HG03095 (cell line): ENCODE data around the gene HTD2.
"Not testable (repeated sequence)": the region's sequence is repeated elsewhere in the genome, so short reads cannot be mapped to it uniquely, and the experiment has no call there.

ENCODE experiments used
- ATAC-seq: cut with Tn5 transposase; IDR thresholded peaks from one replicate; pipeline ENCODE4 v1.9.1; 2021; ENCODE audit warnings: moderate library complexity; ENCODE audit not compliant: unreplicated experiment

The HTD2 gene

DNA sequence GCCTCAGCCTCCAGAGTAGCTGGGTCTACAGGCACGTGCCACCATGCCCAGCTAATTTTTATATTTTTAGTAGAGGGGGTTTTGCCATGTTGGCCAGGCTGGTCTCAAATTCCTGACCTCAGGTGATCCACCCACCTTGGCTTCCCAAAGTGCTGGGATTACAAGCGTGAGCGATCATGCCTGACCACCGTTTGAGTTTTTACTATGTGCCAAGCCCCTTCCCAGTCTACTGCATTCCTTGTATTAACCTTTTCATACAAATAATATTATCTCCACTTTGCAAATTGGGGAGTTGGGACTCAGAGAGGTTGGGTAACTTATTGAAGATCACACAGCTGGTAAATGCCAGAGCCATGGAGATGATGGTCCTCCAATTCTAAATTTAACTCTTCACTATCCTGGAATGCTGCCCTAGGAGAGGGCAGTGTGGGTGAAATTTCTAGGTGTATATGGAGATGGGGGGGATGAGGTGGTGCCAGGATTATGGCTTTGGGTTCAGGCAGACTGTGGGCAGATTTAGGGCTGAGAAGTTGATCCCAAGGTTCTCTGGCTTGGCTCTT is 25.4 kb downstream of the HTD2 start:
- no peak for ATAC-seq

DNA sequence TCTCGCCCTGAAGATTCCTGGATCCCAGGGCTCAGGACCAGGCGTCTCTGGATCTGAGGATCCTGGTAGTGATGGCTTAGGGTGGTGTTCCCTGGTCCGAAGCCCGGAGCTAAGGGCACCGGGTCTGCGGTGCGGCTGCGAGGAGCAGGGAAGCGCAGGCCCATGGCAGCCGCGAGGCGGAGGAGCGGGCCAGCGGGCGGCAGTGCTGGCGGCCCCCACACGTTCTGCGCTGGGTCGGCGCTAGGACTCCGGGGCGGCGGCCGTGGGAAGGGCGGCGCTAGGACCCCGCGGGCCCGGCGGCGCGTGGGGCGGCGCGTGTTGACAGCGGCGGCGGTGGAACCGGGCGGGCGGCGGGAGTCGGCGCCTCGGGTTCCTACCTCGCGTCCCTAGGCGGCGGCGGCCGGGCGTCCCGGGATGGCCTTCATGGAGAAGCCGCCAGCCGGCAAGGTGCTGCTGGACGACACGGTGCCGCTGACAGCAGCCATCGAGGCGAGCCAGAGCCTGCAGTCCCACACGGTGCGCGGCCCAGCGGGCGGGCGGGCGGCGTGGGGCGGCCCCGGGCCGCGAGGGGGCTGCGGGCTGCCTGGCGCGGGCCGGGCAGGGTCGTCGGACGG is 26.4 kb downstream of the HTD2 start, which contains the start of gene PXK:
TSS of gene PXK (plus strand) at position 318 of the 614 bp plus-strand sequence. CDS start at position 415, 97 bp downstream.
- ATAC-seq: peak; percentile 89

DNA sequence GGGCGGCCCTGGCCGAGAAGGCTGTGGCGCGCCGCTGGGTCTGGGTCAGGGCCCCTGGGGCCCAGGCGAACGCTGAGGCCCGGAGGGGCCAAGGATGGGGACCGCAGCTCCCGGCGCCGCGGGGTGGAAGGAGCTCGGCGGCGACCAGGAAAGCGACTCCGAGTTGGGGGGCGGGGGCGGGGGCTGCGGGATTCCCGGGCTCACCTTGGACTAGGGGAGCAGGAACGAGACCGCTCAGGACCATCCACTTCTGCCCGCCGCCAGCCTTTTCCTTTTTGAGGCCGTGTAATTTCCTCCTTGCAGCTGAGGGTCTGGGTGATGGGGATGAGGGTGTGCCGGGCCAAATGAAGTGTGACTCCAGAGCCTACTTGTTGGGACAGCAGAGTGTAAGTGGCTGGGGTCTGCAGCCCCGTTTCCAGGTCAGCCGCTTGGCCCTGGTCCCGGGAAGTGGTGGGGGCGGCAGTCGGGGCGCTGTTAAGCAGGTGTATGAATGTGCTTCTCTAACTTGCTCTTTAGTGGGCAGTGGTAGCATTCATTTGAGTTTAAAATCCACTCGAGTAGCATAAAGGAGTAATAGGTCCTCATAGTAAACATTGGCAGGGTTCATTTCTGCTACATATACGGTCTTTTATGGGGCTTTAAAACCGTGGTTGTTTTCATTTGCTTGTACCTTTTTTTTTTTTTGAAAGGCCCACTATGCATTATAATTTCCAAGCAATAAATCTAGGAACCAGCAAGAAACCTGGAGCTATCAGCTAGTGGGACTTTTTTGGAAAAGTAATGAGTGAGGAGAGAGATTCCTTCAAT is 27.1 kb downstream of the HTD2 start:
- peak; percentile 41 for ATAC-seq

DNA sequence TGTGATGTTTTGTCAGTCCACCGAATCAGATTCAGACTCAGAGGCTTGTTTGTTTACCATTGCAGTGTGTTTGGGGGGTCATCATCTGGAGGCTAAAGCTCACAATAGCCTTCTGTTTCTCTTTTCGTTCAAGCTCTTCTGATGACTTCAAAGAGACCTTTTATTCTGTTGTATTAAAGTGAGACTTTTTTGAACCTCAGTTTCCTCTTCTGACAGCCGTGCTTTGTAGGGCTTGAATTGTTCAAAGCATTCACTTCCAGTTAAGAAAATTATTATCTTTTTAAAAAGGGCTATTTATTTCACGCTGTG is 27.6 kb downstream of the HTD2 start:
- ATAC-seq: no peak

DNA sequence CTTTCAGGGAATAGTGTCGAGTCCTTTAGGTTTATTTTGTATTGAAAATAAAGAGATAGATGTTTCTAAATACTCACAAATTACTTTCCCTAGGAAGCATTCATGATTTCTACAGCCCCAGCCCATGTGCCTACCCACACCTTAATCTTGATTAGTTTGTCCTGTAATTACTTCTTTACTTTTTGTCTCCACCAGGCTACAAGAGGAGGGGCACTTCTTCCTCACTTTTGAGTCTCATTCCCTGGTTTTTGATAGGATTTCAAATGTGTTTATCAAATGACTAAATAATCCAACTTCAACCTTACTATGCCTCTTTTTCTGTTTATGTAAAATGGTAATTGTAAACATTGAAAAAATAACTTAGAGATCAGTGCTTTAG is 28.2 kb downstream of the HTD2 start:
- no peak for ATAC-seq

DNA sequence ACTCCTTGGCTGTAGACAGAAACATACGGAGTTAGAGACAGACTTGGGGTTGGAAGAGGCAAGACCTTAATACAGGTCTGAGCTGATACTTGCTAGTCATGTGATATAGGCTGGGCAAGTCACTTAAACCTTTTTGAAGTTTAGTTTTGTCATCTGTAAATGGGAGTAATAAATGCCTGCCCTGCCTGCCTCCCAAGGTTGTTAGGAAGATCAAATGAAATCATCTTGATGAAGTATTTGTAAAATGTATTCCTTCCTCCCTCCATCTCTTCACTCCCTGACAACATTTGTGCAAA is 29.3 kb downstream of the HTD2 start:
- ATAC-seq: no peak

DNA sequence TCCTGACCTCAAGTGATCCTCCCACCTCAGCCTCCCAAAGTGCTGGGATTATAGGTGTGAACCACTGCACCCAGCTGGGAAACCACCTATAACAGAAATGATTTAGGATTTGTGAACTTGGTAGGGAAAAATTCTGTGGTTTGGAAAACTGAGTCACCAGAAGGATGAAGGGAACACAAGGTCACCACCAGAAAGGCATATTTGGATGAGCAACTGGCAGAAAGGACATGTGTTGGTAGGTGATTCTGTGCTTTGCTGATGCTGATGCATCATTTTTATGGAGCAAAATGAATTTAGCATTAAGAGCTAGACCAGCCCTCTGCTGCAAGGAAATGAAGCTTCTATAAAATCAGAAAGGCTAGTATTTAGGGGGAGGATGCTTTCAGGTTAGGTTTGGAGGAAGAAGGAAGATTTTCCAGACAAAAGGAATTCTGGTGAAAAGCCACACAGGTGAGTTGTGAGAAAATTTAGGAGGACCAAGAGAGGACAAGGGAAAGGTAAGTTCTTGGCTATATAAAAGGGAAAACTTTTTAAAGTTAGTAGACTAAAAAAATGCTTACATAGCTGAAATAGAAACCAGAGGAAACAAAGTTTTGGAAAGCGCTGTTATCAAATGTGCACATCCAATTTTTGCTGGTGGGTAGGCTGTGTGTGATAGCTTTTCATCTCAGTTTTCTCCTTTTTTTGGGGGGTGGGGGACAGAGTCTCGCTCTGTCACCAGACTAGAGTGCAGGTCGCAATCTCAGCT is 30.0 kb downstream of the HTD2 start:
- no peak for ATAC-seq

DNA sequence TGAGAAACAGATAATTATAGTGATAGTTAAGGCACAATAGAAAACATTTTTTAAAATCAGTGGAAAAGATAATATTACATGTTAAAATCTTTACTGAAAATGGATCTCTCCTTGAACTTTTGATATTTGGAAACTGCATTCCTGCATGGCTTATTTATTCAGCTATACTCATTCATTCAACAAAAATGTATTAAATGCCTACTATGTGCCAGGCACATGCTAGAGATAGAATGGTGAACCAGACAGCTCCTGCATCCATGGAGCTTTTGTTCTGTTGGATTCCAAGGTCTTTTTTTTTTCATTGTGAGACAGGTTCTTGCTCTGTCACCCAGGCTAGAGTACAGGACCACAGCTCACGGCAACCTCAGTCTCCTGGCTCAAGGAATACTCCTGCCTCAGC is 30.9 kb downstream of the HTD2 start:
- ATAC-seq: no peak

DNA sequence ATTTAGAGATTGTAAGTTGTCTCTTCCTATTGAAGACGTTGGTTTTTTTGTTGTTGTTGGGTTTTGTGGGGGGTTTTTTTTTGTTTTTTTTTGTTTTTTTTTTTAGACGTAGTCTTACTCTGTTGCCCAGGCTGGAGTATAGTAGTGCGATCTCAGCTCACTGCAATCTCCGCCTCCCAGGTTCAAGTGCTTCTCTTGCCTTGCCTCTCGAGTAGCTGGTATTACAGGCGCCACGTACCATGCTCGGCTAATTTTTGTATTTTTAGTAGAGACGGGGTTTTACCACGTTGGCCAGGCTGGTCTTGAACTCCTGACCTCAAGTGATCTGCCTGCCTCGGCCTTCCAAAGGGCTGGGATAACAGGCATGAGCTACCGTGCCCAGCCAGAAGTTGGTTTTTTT is 32.8 kb downstream of the HTD2 start:
- not testable (repeated sequence) for ATAC-seq

DNA sequence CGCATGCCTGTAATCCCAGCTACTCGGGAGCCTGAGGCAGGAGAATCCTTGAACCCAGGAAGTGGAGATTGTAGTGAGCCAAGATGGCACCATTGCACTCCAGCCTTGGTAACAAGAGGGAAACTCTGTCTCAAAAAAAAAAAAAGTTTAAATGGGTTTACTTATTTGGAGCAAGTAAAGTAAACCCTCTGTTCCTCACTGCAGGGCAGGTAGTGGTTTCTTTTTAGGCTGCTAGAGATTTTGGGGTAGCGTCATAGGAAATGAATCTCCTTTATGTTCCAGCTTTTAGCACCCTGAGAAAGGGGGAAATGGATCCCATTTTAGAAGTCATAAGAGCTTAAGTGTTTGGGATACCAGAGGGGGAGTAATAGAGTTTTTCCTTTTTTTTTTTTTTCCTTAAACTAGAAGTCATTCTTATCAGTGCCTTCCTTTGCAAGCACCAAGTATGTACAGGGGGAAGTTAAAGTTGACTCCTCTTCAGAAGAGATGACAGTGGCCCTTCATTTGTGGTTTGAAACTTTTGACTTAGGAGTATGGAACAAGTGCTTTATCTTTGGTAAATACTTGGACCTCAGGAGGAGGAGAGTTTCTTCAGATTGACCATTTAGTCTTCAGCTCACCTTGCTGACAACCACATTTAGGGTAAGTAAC is 34.4 kb downstream of the HTD2 start:
- ATAC-seq: no peak

DNA sequence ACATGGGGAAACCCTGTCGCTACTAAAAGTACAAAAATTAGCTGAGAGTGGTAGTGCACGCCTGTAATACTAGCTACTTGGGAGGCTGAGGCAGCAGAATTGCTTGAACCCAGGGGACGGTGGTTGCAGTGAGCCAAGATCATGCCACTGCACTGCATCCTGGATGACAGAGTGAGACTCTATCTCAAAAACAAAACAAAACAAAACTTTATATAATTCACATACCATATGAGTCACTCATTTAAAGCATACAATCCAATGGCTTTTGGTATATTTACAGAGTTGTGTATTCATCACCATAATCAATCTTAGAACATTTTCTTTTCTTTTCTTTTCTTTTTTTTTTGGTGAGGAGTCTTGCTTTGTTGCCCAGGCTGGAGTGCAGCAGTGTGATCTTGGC is 35.1 kb downstream of the HTD2 start:
- ATAC-seq: no peak

DNA sequence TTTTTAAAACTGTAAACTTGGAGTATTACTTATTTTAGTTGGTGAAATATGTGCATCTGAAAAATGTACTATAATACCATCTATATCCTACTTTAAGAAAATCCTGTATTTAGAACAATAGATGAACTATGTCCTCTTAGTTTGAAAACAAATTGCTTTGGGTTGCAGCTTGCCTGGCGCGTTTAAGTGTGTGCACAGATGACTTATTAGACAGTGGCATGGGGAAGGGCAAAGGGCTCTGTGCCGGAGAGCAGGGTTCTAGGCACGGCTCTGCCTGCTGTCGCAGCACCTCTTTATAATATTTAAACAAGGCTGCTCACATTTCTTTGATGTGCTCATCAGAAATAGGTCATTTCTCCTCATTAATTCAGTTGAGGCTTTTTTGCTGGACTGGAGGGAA is 36.4 kb downstream of the HTD2 start:
- no peak for ATAC-seq

DNA sequence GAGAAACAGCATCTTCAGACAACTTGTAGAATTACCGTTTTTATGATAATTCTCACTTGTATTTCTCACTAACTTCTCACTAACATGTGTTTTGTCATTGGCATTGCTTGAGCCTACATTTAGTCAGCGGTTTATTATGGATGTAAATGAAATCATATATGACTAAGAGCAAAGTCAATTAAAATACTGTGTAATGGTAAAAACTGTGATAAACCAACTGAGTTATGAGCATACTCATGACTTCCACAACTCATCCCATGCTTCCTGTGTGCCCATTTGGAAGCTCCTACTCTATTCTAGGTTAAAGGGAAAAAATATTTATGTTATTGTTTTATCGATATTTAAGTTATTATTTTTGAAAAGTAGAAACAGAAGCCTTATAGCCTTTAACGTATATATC is 39.1 kb downstream of the HTD2 start:
- no peak for ATAC-seq

DNA sequence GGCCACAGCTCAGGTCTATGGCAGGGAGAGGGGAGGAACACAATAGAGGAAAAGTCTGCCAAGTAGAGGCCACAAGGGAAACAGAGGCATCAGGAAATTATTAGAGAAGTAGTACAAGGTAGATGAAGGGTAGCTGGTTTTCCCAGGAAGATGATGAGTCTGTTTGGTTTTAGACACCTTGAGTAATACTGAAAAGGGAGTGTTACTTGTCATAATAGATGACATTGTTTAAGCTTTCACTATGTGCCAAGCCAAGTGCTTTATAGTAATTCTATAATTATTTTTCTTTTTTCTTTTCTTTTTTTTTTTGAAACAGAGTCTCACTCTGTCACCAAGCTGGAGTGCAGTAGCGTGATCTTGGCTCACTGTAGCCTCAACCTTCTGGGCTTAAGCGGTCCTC is 40.0 kb downstream of the HTD2 start:
- ATAC-seq: no peak

DNA sequence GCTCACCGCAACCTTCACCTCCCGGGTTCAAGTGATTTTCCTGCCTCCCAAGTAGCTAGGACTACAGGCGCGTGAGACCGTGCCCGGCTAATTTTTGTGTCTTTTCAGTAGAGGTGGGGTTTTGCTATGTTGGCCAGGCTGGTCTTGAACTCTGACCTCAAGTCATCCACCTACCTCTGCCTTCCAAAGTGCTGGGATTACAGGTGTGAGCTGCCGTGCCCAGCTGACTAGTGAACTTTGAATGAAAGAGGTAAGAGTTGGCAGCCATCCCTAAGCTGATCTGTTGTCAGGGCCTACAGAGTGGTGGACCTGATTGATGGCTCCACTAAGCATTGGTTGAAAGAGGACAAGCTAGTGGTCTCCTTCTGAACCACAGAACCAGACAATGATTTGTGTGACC is 41.7 kb downstream of the HTD2 start:
- ATAC-seq: no peak

DNA sequence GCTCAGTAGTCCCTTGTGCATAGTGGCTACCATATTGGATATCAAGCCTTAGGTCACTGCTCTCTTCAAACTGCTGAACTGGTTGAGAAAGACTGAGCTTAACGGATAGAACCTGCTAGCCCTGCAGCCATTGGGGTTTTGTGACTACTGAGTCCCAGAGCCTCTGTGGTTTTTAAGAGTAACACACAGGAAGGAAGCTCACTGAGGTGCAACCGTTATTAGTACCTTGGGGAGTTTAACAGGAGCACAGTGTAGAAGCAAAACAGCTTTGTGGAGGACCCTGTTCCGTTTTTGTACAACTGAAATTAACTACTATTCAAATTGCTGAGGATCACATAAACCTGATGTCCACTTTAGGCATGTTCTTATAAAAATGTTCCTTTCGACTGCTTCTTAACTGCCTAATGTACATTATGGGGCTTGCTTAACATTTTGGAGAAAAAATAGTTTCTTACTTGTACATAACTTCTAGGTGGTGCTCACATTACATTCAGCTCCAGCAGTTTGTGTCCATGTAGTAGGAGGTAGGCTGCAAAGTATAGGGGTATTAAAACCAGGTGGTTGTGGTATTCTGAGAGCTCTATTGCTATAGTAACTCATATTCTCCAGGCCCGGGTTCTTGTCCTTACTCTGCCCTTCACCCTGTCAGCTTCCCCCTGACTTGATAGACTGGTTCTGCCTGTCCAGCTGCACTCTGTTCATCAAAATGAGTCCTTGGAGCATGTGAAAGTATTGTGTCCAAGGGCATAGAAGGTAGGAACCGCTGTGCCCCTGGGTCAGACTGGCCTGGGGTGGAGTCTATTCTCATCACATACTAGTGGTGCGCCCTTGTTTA is 43.7 kb downstream of the HTD2 start:
- peak; percentile 94 for ATAC-seq

DNA sequence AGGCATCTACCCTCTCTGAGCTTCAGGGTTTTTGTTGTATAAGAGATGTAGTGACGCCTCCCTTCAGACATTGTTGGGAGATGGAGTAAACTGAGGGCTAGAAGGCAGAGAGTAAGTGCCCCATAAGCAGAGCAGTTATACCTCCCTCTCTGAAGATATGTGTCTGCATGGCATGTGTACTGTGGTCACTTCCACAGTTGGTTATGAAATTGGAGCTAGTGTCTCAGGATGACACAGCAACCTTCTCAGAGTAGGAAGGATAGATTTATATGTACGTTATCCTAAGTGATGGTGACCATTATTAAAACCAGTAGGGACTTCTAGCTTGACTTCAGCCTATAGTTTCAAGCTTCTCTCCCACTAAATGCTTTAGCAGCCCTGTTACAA is 44.3 kb downstream of the HTD2 start:
- no peak for ATAC-seq

DNA sequence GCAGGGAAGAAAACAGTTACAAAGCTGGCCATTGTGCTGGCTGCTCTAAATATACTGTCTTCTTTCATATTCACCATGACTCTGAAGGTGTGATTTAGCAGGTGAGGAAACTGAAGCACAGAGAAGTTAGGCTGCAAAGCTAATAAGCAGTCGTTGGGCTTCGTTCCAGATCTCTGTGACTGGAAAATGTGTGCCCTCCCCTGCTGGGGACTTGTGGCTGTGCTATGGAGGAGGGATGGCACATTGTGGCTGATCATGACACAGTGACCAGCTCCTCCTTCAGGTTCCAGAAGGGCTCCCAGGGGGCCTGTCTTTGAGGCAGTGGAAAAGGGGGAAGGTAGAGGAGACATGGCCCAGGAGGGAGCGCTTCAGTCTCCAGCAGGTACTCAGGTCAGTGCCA is 45.6 kb downstream of the HTD2 start:
- ATAC-seq: no peak

DNA sequence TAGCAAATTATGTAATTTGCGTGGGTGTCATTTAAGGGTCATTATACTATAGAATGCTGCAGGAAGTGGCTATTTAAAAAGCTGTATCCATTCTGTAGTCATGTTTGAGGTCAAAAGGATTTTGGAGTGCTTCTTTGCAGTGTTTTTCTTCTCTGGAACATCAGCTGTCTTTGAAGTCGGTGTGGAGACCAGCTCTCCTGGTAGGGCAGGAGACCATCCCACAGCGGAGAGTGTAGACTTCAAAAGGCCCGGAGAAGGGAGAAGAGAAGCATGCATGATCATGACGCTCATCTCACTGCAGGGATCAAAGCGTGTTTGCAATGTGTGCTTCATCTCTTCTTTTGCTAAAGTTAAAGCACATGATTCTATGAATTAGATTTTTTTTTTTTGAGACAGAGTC is 46.3 kb downstream of the HTD2 start:
- no peak for ATAC-seq

DNA sequence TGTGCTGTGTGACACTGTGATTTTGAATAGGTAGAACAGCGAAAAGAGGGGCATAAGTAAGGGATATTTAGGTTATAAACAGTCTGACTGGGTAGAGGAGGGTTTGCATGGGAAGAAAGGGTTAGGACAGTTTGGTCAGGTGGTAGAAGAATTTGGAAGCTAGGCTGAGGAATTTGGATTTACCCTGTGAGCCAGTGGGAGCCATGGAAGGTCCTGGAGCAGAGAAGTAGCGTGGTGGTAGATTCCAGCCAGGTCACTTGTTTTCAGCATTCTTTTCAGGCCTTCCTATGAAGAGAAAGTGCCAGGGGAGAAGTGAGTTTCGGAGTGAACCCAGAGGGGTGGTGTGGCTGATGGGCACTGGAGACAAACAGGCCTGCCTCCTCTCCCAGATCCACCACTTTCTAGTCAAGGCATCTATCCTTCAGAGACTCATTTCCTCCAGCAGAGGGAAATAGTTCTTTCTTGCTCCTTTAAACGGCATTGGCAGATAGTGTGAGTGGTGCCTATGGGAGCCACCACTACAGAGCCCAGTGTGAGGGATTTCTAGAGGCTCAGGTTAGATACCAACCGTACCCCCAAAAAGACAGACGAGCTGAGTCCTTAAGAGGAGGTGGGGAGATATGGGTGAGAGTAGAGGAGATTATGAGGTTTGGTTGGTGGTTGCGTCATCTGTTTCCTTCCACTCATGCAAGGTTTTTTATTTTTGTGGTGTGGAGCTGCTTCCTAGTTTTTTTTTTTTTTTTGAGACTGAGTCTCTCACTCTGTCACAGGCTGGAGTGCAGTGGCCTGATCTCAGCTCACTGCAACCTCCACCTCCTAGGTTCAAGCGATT is 47.6 kb downstream of the HTD2 start:
- no peak for ATAC-seq
